ENCODE data around the gene WAC. TPM values are rescaled to one million over a fixed set of nuclear protein-coding genes. Genes with fewer than 3 reads are reported as not detected.
"Not testable (repeated sequence)": the region's sequence is repeated elsewhere in the genome, so short reads cannot be mapped to it uniquely, and the experiment has no call there.

The WAC gene
- total RNA-seq, 4 donors from 2014 or later: 66.6 to 102 (median 78.9) TPM

- Histone ChIP-seq H3K4me3 (no peak overlapping the region), H3K9me3 (no peaks in the 10 kb centered on the region), H3K27me3 (no peaks in the 10 kb centered on the region), H3K4me1 (peaks cover 13 to 78% (median 44%) of the 10 kb centered on the region in 4 donors), H3K36me3 (no peaks in the 10 kb centered on the region), H3K27ac (no peak overlapping the region)
- no peak for DNase-seq
- in situ Hi-C loops (cut with MboI; ENCODE audit: low pct_ligation_motif_present in 1 of 4, low pct_unique_long_range_greater_than_20kb in 1 of 4, low sequenced_read_pairs in 3 of 4): no loop called here
- WGBS, 2 donors (ENCODE audit: low coverage in 1 of 2): 20 to 38% methylated on average over 1 of the region's 1 CpG
- intact Hi-C loops (cut with DNase I; ENCODE audit: low total_unique reads): no loop called here
- TF ChIP-seq CTCF (IDR thresholded peaks at IDR 0.05): no peak
Observed at GRCh38 chr10:28566458-28567015, 33.6 kb downstream of the WAC start.

DNA sequence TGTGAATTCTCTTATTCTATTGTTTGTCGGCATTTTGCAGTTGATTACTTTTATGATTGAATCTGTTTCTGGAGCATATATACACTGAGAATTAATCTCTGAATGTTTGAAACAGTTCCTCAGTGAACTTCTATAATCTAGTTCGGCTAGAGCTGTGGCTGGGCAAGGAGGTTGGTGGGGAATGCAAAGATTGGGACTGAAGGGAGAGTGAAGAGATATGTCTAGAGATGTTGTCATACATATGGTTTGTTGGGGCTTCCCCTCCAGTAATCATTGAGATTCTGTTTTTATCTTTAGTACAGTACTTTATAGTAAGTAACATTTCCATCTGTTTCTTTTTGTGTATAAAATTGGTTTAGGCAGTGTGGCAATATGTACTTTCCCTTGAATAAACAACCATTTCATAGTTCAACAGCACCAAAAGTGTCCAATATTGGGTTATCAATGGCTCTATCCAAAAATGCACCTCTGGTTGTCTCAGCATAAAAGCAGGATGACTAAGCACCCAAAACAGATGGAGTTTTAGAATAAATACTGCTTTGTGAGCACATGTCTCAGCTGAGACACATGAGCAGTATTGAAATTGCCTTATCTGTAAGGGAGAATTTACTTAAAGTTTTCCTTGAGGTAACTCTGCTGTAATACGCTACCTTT lies 36.7 kb downstream of the WAC start:
- no peaks in the 10 kb centered on the region for H3K9me3 ChIP-seq
- H3K27ac ChIP-seq: no peak overlapping the region
- 32 to 43% methylated on average over 3 of the region's 3 CpGs for WGBS, 2 donors (ENCODE audit: low coverage in 1 of 2)
- H3K27me3 ChIP-seq: no peaks in the 10 kb centered on the region
- in situ Hi-C loops (cut with MboI; ENCODE audit: low pct_ligation_motif_present in 1 of 4, low pct_unique_long_range_greater_than_20kb in 1 of 4, low sequenced_read_pairs in 3 of 4): no loop called here
- DNase-seq: no peak
- TF ChIP-seq CTCF (IDR thresholded peaks at IDR 0.05): no peak
- no peak for TF ChIP-seq POLR2AphosphoS5 (IDR thresholded peaks at IDR 0.05)
- no peak for TF ChIP-seq POLR2A (IDR thresholded peaks at IDR 0.05)
- TF ChIP-seq EP300 (IDR thresholded peaks at IDR 0.05; ENCODE audit: low read depth): no peak
- H3K36me3 ChIP-seq: no peaks in the 10 kb centered on the region
- intact Hi-C loops (cut with DNase I; ENCODE audit: low total_unique reads): no loop called here
- peaks cover 17 to 100% (median 49%) of the 10 kb centered on the region in 4 donors for H3K4me1 ChIP-seq
- H3K4me3 ChIP-seq: no peak overlapping the region

- no peak for DNase-seq
- in situ Hi-C loops (cut with MboI; ENCODE audit: low pct_ligation_motif_present in 1 of 4, low pct_unique_long_range_greater_than_20kb in 1 of 4, low sequenced_read_pairs in 3 of 4) (no loop called here), intact Hi-C loops (cut with DNase I; ENCODE audit: low total_unique reads) (no loop called here)
- Histone ChIP-seq H3K27me3 (no peaks in the 10 kb centered on the region), H3K4me1 (peaks cover 25 to 100% (median 52%) of the 10 kb centered on the region in 4 donors), H3K27ac (no peak overlapping the region), H3K36me3 (no peaks in the 10 kb centered on the region), H3K9me3 (no peaks in the 10 kb centered on the region), H3K4me3 (no peak overlapping the region)
- 20 to 38% methylated on average over 1 of the region's 1 CpG for WGBS, 2 donors (ENCODE audit: low coverage in 1 of 2)
- TF ChIP-seq POLR2AphosphoS5 (IDR thresholded peaks at IDR 0.05): no peak
- no peak for TF ChIP-seq POLR2A (IDR thresholded peaks at IDR 0.05)
- no peak for TF ChIP-seq CTCF (IDR thresholded peaks at IDR 0.05)
- TF ChIP-seq EP300 (IDR thresholded peaks at IDR 0.05; ENCODE audit: low read depth): no peak
Observed at GRCh38 chr10:28570598-28570997, 37.7 kb downstream of the WAC start.

DNA sequence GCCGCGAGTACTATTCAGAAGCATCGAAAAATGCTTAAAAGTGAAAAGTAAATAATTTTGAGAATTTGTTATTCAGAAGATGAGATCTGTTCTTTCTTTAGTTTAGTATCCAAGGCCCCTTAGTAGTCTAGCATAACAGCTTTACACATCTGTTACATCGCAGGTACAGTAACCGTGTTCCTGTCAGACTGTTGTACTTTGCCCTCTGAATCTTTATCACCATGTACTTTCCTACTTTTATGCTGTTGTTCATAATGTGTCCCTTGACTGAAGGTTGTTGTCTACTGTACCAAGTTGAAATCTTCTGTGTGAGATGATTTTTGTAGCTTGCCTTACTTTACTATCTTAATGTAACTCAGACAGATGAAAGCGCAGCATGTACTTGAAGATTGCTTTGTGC lies 38.3 kb downstream of the WAC start:
- in situ Hi-C loops (cut with MboI; ENCODE audit: low pct_ligation_motif_present in 1 of 4, low pct_unique_long_range_greater_than_20kb in 1 of 4, low sequenced_read_pairs in 3 of 4): no loop called here
- H3K36me3 ChIP-seq: no peaks in the 10 kb centered on the region
- intact Hi-C loops (cut with DNase I; ENCODE audit: low total_unique reads): no loop called here
- peak overlapping the region in 1 of 4 donors; percentile 48 for H3K27ac ChIP-seq
- 77 to 90% methylated on average over 4 to 6 of the region's 6 CpGs for WGBS, 2 donors (ENCODE audit: low coverage in 1 of 2)
- no peak overlapping the region for H3K4me3 ChIP-seq
- no peaks in the 10 kb centered on the region for H3K9me3 ChIP-seq
- no peak for DNase-seq
- H3K4me1 ChIP-seq: peaks cover 25 to 100% (median 53%) of the 10 kb centered on the region in 4 donors
- H3K27me3 ChIP-seq: no peaks in the 10 kb centered on the region
- no peak for TF ChIP-seq EP300 (IDR thresholded peaks at IDR 0.05; ENCODE audit: low read depth)
- TF ChIP-seq POLR2A (IDR thresholded peaks at IDR 0.05): no peak
- no peak for TF ChIP-seq POLR2AphosphoS5 (IDR thresholded peaks at IDR 0.05)
- no peak for TF ChIP-seq CTCF (IDR thresholded peaks at IDR 0.05)

DNA sequence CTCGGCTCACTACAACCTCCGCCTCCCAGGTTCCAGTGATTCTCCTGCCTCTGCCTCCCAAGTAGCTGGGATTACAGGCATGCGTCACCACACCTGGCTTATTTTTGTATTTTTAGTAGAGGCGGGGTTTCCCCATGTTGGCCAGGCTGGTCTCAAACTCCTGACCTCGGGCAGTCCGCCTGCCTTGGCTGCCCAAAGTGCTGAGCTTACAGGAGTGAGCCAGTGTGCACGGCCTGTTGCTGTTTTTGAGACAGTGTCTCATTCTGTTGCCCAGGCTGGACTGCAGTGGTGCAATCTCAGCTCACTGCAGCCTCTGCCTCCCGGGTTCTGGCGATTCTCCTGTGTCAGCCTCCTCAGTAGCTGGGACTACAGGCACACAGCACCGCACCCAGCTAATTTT lies 41.3 kb downstream of the WAC start:
- H3K27me3 ChIP-seq; H3K27ac ChIP-seq; H3K36me3 ChIP-seq; H3K4me3 ChIP-seq; DNase-seq; in situ Hi-C loops (cut with MboI; ENCODE audit: low pct_ligation_motif_present in 1 of 4, low pct_unique_long_range_greater_than_20kb in 1 of 4, low sequenced_read_pairs in 3 of 4); intact Hi-C loops (cut with DNase I; ENCODE audit: low total_unique reads); H3K9me3 ChIP-seq: not testable (repeated sequence)
- peaks cover 20 to 89% (median 49%) of the 10 kb centered on the region in 4 donors for H3K4me1 ChIP-seq
- WGBS, 2 donors (ENCODE audit: low coverage in 1 of 2): 94 to 98% methylated on average over 5 to 10 of the region's 10 CpGs

Measured in transverse colon (tissue), 4 donors.